Measurements from ENCODE around the gene WNT9B.

Gene WNT9B

GRCh38 chr17:46857600-46857999, 6.2 kb downstream of the WNT9B start:
- DNase-seq, result no peak

GRCh38 chr17:46859996-46860395, 8.6 kb downstream of the WNT9B start:
- no peak for DNase-seq

GRCh38 chr17:46862949-46863348, 11.6 kb downstream of the WNT9B start:
- no peak for DNase-seq

GRCh38 chr17:46863383-46864121, 12.2 kb downstream of the WNT9B start:
- no peak for DNase-seq

GRCh38 chr17:46865100-46865499, 13.7 kb downstream of the WNT9B start:
- DNase-seq, result no peak

- DNase-seq, result no peak
Observed at GRCh38 chr17:46866325-46866724, 14.9 kb downstream of the WNT9B start.

- DNase-seq, result no peak
Observed at GRCh38 chr17:46866747-46867146, 15.4 kb downstream of the WNT9B start.

- no peak for DNase-seq
Observed at GRCh38 chr17:46868689-46869187, 17.4 kb downstream of the WNT9B start.

GRCh38 chr17:46869296-46869695, 17.9 kb downstream of the WNT9B start:
- no peak for DNase-seq

- DNase-seq, result no peak
Observed at GRCh38 chr17:46869975-46870803, 18.8 kb downstream of the WNT9B start.

GRCh38 chr17:46872421-46872820, 21.0 kb downstream of the WNT9B start:
- no peak for DNase-seq

GRCh38 chr17:46873941-46874645, 22.7 kb downstream of the WNT9B start:
- DNase-seq, result no peak

GRCh38 chr17:46874906-46875305, 23.5 kb downstream of the WNT9B start:
- no peak for DNase-seq

- DNase-seq, result no peak
Observed at GRCh38 chr17:46875849-46876352, 24.5 kb downstream of the WNT9B start.

GRCh38 chr17:46876353-46876887, 25.0 kb downstream of the WNT9B start:
- no peak for DNase-seq

- no peak for DNase-seq
Observed at GRCh38 chr17:46876926-46877325, 25.5 kb downstream of the WNT9B start.

GRCh38 chr17:46877466-46877865, 26.1 kb downstream of the WNT9B start:
- no peak for DNase-seq

GRCh38 chr17:46878055-46878454, 26.7 kb downstream of the WNT9B start:
- no peak for DNase-seq

- no peak for DNase-seq
Observed at GRCh38 chr17:46879101-46879500, 27.7 kb downstream of the WNT9B start.

- DNase-seq, result no peak
Observed at GRCh38 chr17:46881015-46881414, 29.6 kb downstream of the WNT9B start.

- no peak for DNase-seq
Observed at GRCh38 chr17:46882666-46883065, 31.3 kb downstream of the WNT9B start.

- no peak for DNase-seq
Observed at GRCh38 chr17:46883871-46884520, 32.6 kb downstream of the WNT9B start.

All from effector CD8-positive, alpha-beta T cell (primary cell).